Activated gamma-delta T cell treated with anti-CD3 and anti-CD28 coated beads, Interleukin-2, amount 50 U/mL, for 16 hours (primary cell): ENCODE results near the gene TTC28.

Source experiments
- DNase-seq: peaks from one replicate; pipeline ENCODE4 v3.0.0-alpha.2; 2020; ENCODE audit warnings: low read depth

The TTC28 gene

DNA sequence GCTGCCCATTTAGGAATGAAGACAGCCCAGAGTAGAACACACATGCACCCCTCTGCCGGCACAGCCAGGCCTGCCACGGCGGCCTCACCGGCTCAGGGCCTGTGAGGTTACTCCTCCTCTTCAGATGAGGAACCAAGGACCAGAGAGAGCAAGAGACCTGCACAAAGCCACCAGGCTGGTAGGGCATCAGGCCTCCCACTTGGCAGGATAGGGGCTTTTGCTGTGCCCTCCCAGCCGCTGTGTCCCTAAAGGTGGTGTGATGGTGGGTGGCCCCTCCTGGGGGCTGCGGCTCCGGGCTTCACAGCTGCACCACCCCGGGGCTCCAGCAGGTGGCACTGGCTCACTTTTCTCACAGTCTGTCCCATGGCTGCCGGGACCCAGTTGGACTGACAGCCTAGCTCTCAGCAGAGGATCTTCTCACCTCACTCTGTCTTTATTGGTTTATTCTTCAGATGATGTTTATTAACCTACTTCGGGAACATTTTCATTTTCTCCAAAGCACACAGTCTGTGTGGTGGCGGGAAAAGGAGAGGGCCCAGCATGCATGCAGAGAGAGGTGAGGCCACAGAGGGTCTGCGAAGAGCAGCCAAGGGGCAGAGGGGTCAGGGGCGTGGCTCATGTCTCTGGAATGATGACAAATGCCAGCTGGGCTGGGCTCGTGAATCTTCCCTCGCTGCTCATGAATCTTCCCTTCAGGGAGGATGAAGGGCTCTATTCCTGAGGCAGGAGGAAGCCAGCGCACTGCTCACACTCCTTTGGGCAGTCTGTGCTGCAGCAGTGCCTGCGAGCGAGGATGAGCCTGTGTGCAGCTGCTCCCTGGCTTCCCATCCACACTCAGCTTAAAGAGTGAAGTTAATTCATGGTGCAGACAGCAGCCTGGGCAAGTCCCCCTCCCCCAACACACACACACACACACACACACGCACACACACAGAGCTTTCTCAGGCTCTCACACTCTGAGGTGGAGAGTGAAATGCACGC lies 659.5 kb downstream of the TTC28 start:
- DNase-seq, result peak; percentile 45

DNA sequence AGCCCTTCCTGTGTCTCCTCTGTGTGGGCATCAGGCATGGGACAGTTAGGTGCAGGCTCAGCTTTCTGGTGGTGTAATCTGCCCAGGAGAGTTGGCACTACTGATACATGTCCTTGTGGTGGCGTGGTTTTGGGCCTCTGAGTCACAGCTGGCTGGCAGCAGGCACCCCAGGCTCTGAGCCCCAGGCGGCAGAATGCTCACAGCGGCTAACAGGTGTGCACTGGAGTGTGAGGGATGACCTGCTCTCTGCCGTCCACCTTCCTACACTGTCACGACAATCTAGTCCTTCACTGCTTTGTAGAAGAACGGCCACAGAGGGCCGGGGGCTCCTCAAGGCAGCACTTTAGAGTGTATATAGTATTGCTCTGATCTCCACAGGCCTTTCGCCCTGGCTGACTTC lies 660.3 kb downstream of the TTC28 start:
- no peak for DNase-seq

DNA sequence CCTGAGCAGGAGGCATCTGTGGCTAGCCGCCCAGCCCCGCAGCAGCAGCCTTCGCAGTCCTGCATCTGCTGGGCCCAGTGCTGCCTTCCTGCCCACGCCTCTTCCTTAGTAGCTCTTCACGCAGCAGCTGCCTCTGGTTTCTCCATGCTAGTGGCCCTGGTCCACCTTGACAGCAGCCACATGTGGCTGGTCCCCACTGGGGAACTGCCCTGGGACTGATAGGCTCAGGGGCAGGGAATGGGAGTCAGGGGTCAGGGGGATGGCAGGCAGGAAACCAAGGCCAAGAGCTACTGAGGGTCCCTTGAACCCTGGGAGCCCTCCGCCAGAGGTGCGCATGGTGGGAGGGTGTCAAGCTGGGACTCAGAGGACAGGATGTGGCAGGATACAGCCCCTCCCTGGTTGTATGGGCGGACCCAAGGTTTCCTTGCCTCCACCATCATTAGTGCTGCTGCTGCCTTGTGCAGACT lies 661.1 kb downstream of the TTC28 start:
- DNase-seq, result no peak

DNA sequence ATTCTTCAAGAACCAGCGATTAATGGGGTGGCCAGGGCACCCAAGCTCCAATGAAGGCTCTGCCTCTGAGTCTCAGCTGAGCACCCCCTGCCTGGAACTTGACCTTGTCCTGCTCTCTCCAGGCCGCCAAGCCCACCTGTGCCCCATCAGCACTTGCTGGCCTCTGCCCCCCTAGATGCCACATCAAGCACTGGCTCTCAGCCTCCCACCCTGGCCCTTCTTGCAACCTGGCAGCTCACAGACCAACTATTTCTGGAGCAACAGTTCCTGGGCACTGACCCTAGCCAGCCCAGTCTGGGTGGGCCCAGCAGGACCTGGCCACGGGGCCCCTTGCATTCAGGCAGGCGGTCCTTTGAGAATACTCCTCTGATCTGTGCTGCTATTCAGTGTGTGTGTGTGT lies 661.8 kb downstream of the TTC28 start:
- no peak for DNase-seq

DNA sequence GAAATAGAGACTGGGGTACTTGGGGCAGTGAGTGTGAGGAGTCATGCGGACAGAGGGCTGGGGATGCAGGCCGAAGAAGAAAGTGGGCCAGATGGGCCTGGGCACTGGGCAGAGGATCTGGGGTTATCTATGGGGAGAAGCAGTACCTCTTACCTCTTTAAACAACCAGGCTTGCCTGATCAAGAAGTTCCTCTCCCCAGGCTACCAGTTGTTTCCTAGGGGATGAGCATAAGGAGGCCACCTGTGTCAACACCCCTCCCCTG lies 662.2 kb downstream of the TTC28 start:
- no peak for DNase-seq

DNA sequence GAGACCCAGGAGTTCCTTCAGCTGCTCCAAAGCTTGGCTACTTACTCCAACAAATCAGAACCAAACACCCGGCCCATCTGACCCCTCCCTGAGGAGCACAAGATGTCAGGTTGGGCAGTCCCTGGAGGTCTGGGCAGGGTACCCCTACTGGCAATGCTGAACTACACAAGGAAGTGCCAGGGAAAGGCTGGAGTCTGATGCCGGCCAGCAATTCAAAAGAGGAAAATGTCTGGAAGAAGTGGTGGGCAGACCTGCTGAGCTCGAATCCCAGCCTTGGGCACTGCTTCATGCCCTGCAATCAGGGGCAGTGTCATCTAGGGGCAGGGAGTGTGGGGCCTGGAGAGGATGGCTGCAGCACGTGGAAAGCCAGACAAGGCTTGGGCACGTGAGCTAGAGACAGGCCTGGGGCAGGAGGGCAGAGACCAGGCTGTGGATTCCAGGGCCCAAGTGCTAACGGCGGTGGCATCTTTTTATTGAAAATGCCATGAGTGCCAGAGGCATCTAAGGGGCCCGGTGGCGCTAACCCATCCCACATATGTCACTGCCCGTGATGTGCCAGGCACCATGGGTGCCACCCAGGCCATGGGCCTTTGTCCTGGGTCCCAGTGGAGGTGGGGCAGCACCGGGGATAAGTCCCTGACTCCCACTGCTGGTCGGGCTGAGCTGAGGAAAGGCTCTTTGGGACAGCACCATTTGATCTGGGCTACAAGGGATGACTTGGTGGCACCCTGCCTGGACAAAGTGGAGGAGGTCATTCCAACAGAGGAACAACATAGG lies 662.7 kb downstream of the TTC28 start:
- DNase-seq, result no peak

DNA sequence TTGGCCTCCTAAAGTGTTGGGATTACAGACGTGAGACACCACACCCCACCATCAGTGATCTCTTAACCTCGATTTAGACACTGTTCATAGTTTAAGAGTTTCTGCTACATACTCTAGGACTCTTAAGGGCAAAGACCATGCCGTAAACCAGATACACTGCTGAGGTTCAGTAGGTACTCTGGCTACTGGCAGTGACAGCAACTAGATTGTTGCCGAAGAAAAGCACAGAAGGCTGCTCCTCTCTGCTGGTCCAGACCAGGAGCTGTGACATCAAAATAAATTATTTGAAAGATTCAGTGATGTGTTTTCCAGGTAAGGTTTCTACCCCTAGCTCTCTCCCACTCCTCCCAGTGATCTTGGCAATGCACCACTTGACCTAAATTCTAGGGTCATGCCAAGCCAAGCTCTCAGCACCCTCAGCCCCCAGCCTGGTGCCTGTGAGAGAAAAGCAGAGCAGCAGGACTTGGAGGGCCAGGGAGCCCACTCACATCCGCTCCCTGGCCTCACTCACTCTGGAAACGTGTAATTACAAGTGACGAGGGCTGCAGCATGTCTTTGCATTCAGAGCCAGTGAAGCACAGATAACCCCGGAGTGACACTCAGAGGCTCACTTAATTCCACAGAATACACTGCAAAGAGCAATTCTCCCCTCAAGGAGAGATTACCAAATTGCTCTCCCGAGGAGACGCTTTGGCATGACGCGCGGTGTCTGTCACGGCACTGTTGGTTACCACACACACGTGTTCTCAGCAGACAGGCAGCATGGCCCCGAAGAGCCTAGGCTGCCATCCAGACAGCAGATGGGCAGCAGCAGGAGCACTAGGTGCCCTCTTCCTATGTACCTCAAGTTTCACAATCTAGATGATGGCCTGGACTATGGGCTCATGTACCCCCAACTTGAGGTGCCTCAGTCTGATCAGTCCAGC lies 663.7 kb downstream of the TTC28 start:
- no peak for DNase-seq

DNA sequence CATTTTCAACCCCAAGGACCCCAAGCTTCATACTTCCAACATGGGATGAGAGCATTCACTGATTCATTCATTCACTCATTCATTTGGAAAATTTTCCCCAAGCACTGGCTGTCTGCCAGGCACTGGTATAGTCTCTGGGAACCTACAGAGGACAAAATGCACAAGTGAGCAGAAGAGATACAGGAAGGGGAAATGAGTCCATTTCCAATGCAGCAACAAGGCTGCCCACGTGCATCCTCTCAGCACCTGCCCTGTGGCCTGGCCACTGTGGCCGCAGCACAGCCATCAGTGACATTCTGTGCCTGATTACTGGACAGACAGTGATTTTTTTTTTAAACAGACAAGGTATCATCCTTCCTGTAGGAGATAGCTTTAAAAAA lies 664.6 kb downstream of the TTC28 start:
- no peak for DNase-seq

DNA sequence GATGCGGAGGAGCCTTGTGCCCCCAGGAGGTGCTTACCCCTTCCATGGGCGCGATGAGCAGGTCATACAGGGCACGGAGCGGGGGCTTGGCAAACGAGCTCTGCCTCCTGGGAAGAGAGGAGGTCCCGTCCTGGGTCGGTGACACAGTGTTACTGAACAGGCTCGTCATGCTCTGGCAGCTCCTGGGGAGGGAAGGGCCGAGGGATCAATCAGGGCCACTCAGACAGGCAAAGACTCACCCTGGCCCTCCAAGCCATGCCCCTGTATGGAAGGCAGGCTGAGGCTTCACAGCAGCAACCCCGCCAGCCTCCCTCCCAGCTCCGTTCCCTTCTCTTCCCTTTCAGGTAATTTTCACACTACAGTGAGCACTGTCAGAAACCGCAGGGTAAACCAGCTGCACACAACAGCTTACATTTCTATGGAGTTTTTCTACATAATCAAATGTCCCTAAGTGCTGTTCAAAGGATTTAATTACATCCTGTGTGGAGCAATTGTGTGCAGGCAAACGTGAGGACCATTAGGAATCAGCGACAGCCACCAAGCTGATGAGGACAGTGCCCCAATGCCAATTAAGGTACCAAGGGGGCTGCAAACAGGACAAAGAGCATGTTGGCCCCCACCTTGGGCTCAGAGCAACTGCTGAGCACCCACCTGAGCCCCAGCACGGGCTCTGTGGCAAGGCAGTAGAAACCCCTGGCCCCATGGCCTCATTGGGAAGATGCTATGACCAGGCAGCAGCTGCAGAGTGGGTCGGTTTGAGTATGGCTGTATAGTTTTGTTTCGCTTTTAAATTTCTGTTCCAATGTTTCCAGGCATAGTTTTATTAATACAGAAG lies 665.2 kb downstream of the TTC28 start:
- no peak for DNase-seq

DNA sequence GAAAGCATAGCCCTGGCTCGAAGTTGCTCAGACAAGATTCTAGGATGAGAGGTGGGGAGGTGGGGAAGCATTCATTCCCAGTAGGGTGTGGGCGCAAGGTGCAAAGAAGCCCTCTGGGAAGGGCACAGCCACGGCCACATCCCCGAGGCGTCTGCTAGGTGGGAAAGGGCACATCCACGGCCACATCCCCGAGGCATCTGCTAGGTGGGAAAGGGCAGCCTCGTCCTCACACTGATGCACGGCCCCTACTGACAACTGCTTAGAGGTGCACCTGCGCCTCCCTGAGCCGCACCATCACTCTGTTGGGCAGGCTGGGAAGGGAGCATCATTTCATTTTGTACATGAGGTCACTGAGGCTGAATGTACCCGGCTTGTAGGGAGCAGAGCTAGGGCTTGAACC lies 666.0 kb downstream of the TTC28 start:
- no peak for DNase-seq

DNA sequence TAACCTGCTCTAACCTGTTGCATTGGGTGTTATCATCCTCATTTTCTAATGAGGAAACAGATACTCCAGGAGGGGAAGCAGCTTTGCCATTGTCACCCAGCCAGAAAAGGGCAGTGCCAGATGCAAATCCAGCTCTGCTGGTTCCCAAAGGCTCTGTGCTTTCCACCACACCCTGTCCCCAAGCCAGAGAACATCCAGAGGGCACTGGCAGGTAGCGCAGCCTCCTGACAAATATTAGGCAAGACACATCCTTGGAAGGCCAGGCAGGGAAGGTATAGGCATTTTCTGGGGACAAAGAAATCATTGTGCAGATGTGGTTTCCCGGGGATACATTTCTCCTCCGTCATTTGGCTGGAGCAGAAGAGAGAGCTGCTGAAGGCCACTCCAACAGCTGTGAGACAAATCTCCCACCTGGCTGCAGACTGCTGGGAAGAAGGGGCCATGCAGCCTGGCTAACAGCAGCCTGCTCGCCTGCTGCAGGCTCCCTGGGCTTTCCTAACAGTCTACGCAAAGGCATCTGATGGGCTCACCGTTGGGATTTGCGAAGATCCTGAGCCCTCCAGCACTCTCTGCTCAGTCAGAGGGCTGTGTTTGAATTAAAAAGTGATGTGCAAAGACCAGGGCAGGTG lies 666.7 kb downstream of the TTC28 start:
- DNase-seq, result no peak

DNA sequence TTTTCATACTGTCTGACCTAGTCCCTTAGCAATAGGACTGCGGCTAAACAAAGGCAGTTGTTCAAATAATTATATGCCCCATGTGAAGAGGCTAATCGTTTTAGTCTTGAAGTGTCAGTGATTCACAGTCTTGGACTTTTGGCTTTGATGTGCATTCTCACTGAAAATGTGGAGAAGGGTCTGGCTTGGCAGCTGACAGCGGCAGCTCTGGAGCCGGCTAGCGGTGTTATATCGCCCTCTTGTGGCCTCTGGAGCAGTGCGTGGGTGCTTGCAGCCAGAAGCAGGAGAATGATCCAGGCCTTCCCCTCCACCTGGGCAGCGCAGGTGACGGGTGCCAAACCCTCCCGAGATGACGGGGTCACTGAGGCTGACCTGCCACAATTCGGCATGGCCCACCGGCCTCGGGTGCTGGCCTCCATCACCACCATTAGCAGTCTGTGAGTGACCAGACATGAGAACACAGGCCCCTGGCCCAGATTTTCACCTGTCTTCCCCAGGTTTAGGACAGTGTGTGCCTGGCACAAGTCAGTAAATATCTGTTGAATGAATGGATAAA lies 670.3 kb downstream of the TTC28 start:
- peak; percentile 59 for DNase-seq

DNA sequence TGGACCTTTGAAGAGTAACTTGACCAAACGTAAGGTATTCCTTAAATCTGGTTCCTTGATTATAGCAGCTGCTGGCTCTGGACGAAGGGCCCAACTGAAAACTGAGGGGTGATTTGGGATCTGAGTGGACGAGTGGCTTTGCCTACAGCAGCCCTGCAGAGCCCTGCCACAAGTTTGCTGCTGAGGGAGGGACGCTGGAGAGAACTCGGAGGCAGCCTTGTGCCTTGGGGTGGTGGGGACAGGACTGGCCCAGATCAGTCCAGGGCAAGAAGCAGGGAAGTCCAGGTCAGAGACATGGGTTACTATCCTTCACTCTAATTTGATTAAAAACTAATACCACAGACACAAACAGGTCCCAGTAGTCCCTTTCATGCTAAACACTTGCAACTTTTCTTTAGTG lies 671.0 kb downstream of the TTC28 start:
- no peak for DNase-seq

DNA sequence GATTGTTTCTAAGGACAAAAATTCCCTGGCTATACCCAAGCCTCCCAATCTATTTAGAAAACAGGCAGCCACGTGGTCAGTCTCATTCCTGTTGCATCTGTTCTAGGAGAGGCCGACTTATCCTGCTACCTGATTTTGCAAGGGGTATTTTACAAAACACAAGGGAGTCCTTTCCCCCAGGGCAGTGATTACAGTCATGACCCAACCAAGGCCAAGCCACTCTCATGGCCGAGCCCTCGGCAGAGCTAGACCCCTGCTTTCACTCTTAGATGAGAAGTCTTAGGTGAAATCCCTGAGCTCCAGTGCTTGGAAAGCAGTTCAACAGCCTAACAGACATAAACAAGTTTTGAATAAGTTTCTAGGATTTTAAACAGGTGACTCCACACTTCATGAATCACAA lies 671.6 kb downstream of the TTC28 start:
- no peak for DNase-seq

DNA sequence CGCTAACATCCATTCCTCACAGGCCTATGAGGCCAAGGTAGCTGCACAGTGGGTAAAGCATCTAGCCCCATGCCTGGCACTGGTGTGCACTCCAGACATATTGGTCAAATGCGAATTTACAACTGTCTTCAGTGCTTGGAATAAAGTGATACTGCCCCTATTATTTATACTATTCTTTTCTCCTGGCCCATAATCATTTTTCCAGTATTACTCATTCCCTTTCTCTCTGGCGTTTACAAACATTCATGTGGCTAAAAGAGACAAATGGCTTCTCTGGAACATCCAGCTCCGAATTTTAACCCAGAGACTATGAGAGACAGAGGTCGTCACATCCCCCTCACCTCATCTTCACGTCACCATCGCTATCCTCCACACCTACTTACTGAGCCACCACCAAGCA lies 673.4 kb downstream of the TTC28 start:
- no peak for DNase-seq

DNA sequence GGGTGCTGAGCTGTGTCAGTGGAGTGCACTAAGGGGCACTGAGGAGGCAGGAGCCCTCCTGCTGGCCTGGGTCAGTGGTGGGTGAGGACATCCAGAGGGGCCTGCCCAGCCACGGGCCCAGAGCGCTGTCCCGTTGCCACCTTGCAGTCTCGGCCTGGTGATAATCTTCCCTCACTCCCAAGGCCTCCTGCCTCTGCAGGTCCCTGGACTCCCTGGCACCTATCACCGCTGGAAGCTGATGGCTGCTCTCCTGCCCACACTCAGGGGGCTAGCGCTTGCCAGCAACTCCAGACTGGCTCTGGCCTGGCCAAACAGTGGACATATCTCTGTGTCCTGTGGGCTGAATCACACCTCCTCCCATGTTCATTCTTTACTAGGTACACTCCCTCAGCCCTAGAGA lies 674.1 kb downstream of the TTC28 start:
- no peak for DNase-seq

DNA sequence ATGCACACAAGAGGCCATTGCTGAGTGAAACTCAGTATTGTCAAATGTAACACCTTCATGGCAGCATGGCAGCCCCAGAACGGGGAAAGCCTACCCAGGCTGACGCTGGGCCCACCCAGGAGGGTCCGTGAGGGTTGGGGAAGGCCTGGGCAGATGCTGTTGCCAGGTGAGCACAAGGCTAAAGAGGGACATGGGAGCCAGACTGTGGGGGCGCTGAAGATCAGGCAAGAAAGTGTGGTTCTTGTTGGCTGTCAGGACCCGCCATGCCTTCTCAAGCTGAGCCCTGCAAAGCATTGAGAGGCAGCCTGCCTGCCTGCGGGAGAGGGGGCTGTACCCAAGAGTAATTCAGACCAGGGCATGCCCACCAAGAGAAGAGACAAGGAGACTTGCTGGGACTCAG lies 675.6 kb downstream of the TTC28 start:
- DNase-seq, result no peak

DNA sequence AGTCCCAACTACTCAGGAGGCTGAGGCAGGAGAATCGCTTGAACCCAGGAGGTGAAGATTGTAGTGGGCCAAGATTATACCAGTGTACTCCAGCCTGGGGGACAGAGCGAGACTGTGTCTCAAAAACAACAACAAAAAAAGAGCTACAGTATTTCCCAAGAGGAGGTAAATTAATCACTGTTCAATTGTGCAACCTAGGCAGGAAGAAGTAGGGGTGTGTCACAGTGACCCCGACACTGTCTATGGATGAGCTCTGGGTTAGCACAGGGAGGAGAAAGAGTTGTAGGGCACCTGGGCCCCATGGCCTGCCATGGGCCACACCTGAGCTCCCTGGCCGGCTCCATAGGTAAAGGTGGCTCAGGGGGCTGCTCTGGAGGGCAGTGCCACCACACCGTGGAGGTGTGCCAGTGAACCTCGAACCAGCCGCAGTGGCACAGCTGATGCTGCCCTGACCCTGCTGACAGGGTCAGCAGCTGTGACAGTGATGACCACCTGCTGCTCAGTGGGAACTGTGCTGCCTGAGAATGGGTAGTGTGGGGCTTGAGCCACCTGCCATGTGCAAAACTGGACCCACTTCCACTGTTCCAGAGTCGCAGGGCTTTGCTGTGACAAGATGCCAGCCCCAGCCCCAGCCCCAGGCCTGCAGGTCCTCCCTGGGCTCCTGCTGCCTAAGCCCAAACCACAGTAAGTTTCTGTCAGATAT lies 676.6 kb downstream of the TTC28 start:
- no peak for DNase-seq

DNA sequence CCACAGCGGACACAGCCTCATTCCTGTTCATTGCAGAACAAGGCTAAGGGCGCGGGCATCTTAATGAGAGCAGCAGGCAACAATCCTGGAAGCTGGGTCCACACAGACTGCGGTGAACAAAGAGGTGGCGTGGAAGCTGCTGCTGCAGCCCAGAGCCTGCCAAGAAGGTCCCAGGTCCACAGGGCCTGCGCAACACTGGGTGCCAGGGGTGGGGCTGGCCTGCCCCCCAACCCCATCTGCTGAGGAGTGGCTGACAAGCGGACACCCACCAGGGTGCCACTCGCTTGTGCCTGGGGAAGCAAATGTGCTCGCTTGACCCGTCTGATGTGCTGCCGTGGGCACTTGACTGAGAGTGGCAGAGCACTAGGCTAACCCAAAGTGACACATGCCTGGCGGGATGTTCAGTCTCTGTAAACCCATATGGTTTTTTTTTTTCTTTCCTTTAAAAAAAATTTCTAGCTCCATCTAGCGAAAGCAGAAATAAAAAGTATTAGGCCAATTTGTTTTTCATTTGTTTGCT lies 677.4 kb downstream of the TTC28 start:
- no peak for DNase-seq
